Forelimb muscle (tissue), 1 donor: ENCODE data around the gene SET. TPM values are rescaled to one million over a fixed set of nuclear protein-coding genes. Genes with fewer than 3 reads are reported as not detected.
"Not testable (repeated sequence)": the region's sequence is repeated elsewhere in the genome, so short reads cannot be mapped to it uniquely, and the experiment has no call there.

Experiments used
- DNase-seq: peaks from one replicate; pipeline ENCODE4 v3.0.0-alpha.2; 2013; ENCODE audit warnings: low read depth
- polyA plus RNA-seq: library from polyadenylated mRNA; unstranded; fragments of 120-200 nt; gene quantifications from one replicate; pipeline ENCODE4 v1.2.1, GENCODE V29; 2013; ENCODE audit not compliant: insufficient read length

The SET gene
- polyA plus RNA-seq, 1 donor, result 294 TPM

DNA sequence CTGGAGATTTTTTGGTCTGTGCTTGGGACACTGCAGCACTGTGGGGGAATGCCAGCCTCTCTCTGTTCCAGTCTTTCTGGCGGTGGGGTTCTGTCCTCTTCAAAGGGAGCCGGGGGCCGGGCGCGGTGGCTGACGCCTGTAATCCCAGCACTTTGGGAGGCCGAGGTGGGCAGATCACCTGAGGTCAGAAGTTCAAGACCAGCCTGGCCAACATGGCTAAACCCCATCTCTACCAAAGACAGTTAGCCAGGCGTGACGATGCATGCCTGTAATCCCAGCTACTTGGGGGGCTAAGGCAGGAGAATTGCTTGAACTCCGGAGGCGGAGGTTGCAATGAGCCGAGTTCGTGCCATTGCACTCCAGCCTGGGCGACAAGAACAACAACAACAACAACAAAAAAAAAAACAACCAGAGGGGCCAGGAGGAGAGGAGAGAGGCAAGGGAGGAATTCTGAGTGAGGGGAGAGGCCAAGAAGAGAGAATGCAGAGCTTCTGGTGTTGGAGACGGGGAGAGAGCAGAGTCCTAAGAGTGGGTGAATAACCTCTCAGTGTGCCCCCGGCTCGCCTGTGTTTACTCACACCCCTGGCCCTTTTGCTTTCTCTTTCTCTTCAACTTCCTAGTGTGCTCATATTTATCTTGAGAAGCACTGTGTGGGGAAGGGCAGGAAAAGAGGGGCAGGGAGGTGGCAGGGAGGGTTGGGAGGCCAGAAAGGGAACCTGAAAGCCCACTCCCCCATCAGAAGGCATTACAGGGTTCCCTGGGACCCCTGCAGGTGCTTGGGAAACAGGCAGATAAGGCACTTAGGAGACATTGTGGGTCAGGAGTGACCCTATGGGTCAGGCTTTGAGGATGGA is 3.2 kb upstream of the SET start:
- no peak for DNase-seq

- DNase-seq, result no peak
Measured at GRCh38 chr9:128687453-128687852, 1.6 kb upstream of the SET start.

DNA sequence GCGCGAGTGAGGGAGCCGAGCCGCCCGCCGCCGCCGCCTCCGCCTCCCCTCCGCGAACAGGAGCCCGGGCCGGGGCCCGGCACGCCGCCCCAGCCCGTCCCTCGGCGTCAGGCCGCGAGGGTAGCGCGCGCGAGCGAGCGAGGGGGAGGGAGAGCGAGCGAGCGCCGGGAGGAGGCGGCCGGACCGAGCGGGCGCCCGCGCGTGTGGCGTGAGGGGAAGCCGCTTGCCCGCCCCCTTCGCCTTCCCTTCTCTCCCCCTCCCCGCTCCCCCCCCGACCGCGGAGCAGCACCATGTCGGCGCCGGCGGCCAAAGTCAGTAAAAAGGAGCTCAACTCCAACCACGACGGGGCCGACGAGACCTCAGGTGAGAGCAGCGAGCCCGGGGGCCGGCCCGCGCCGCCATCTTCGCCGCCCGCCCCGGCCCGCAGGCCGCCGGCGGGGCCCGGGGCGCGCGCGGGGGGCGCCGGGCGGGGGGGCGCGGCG is 312 bp downstream of the SET start:
- DNase-seq, result no peak

- DNase-seq, result no peak
Measured at GRCh38 chr9:128689820-128690683, 1.0 kb downstream of the SET start.

- no peak for DNase-seq
Measured at GRCh38 chr9:128690684-128691034, 1.6 kb downstream of the SET start.

- not testable (repeated sequence) for DNase-seq
Measured at GRCh38 chr9:128693738-128694137, 4.7 kb downstream of the SET start.

DNA sequence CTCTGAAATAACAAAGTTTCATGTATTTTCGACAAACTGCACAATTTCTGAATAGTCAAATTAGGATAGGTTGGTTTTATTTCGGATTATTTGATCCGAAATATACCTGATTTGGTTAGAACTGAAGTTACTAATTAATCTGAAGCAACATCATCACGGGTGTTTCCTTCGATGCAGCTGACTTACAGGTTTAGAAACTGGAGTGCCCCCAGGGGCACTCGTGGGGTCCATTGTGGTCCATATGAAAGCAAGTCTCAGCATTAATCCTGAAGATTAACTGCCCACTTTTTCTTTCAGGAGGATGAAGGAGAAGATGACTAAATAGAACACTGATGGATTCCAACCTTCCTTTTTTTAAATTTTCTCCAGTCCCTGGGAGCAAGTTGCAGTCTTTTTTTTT is 5.3 kb downstream of the SET start:
- no peak for DNase-seq

- DNase-seq, result no peak
Measured at GRCh38 chr9:128696923-128697707, 8.1 kb downstream of the SET start.

GRCh38 chr9:128699096-128699795 is 10.2 kb downstream of the SET start:
- DNase-seq, result not testable (repeated sequence)

DNA sequence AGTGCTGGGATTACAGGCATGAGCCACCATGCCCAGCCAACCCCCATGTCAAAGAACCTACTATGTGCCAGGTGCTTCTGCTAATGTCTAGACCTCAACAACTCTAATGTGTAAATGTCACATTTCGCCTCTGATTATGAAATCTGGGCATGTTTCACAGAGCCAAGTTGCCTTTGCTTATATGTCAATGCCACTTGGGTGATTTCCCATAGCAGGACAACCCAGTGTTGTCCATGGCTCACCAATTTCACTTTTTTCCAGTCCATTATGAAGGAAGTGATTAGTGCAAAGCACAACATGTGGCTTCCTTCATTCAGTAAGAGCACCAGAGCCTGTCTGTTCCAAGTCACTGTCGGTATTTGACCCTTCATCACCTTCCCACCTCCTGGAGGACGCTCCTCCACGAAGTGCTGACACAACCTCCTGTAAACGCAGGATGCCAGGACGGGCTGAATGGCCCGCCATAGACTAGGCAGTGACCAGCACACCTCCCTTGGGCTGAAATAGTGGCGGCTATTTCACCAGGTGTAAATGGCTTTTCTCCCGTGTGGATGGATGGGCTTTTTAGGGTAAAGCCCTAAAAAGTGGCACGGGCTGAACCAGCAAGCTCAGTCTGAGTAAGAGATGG is 12.3 kb downstream of the SET start:
- DNase-seq, result no peak

DNA sequence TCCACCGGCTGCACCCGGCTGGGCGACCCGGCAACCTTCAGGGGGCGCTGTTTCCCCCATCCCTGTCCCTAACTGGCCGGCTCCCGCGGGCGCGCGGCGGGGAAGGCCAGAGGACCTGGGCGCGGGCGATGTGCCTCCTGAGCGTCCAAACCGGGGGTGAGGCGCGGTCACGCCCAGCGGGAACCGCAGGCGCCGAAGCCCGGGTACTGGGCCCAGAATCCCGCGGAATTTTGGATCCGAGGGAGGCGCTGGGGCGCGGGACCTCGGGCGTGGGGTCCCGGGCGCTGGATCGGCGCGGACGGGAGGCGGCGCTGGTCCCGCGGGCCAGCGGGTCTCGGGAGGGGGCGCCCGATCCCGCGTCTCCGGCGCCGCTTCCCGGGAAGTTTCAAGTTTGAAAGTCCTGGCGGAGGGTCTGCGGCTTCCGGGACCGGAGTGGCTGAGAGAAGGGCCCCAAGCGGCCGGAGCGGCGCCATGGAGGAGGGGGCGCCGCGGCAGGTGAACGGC is 13.5 kb downstream of the SET start, which contains the start of gene PKN3:
TSS of gene PKN3 (plus strand) at position 59 of the 504 bp plus-strand sequence. CDS start at position 472, 413 bp downstream.
- DNase-seq, result no peak

- DNase-seq, result no peak
Measured at GRCh38 chr9:128702949-128703615, 14.1 kb downstream of the SET start.

- DNase-seq, result no peak
Measured at GRCh38 chr9:128703616-128704355, 14.8 kb downstream of the SET start.

- DNase-seq, result no peak
Measured at GRCh38 chr9:128704356-128704670, 15.3 kb downstream of the SET start.

GRCh38 chr9:128705051-128705965 is 16.3 kb downstream of the SET start:
- no peak for DNase-seq

DNA sequence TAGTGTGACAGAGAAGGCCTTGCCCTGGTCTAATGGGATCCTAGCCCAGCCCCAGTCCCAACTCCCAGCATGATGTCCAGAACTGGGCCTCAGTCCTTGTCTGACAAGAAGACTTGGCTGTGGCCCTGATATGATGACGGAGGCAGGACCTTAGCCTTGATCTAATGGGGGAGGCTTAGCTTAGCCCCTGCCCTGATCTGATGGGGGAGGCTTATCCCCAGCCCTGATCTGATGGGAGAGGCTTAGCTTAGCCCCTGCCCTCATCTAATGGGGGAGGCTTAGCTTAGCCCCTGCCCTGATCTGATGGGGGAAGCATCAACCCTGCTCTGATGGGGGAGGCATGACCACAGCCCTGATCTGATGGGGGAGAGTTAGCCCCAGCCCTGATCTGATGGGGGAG is 17.0 kb downstream of the SET start:
- no peak for DNase-seq

DNA sequence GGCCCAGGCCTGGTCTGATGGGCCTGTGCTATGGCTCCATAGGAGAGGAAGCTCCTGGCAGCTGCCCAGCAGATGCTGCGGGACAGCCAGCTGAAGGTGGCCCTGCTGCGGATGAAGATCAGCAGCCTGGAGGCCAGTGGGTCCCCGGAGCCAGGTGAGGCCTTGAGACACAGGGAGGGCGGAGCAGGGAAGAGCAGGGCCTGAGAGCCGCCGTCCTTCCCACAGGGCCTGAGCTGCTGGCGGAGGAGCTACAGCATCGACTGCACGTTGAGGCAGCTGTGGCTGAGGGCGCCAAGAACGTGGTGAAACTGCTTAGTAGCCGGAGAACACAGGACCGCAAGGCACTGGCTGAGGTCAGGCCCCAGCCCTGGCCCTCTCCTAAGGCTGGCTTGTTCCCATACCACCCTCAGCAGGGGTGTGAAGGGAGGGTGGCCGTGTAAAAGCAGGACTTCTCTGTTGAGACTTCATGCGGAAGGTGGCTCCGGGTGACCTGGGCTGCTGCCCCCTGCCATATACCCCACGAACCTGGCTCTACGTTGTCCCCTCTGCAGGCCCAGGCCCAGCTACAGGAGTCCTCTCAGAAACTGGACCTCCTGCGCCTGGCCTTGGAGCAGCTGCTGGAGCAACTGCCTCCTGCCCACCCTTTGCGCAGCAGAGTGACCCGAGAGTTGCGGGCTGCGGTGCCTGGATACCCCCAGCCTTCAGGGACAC is 17.8 kb downstream of the SET start:
- no peak for DNase-seq

GRCh38 chr9:128707446-128707845 is 18.4 kb downstream of the SET start:
- DNase-seq, result no peak
